OCI-LY7 (cell line): ENCODE measurements around the gene SLC6A7.

Source experiments
- EZH2phosphoT487 ChIP-seq: fragments of 200-600 bp; sonication (generic); IDR thresholded peaks from 2 replicates; pipeline ENCODE4 v1.6.1; 2018; ENCODE audit warnings: low read depth, borderline replicate concordance, mild to moderate bottlenecking, mixed run types, antibody characterized with exemption, low read length, moderate library complexity, mixed read lengths
- TF ChIP-seq, protein P1 (sequence below): fragments of 200-600 bp; sonication (generic); conservative IDR thresholded peaks from 2 replicates; pipeline ENCODE4 v1.5.1; 2014; ENCODE audit warnings: mild to moderate bottlenecking, antibody characterized with exemption, low read length, moderate library complexity, mixed read lengths

DNA sequence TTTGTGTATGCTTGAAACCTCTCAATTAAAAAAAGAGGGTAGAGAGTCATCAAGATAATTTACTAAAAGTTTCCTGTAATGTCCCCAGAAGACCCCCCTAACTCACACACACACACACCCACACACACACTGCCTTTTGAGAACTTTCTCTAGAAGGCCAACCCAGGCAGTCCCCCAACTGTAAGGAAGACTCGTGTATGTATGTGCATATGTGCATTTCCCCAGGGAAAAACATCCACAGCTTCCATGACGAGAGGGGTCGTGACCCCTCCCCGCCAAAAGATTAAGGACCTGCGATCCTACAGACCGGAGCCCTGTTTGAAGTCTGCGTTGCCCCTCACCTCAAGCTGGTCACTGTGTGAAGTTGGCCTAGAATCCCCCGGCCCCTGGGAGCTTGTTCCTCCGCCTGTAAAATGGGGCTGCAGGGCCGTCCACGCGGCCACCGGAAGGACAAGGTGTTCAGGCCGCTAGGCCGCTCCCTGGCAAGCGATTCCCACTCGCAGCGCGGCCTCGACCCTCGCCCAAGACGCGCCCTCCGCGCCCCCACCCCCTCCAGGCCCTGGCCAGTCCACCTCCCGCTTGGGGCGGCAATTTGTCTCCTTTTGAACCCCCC is 23.7 kb upstream of the SLC6A7 start:
- TF ChIP-seq, protein P1, sequence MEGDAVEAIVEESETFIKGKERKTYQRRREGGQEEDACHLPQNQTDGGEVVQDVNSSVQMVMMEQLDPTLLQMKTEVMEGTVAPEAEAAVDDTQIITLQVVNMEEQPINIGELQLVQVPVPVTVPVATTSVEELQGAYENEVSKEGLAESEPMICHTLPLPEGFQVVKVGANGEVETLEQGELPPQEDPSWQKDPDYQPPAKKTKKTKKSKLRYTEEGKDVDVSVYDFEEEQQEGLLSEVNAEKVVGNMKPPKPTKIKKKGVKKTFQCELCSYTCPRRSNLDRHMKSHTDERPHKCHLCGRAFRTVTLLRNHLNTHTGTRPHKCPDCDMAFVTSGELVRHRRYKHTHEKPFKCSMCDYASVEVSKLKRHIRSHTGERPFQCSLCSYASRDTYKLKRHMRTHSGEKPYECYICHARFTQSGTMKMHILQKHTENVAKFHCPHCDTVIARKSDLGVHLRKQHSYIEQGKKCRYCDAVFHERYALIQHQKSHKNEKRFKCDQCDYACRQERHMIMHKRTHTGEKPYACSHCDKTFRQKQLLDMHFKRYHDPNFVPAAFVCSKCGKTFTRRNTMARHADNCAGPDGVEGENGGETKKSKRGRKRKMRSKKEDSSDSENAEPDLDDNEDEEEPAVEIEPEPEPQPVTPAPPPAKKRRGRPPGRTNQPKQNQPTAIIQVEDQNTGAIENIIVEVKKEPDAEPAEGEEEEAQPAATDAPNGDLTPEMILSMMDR = no peak
- no peak for TF ChIP-seq EZH2phosphoT487
